ENCODE measurements around the gene RABL2B.

Gene RABL2B

GRCh38 chr22:50729391-50730012 is 53.9 kb downstream of the RABL2B start:
- H3K4me3 ChIP-seq (ENCODE audit: low read depth, low read length): no peak overlapping the region
- no peak for TF ChIP-seq CTCF (IDR thresholded peaks at IDR 0.05; ENCODE audit: borderline replicate concordance, insufficient read depth, low read depth, low read length)

GRCh38 chr22:50728523-50728931 is 54.9 kb downstream of the RABL2B start:
- TF ChIP-seq CTCF (IDR thresholded peaks at IDR 0.05; ENCODE audit: borderline replicate concordance, insufficient read depth, low read depth, low read length): no peak

GRCh38 chr22:50727678-50728522 is 55.5 kb downstream of the RABL2B start:
- TF ChIP-seq CTCF (IDR thresholded peaks at IDR 0.05; ENCODE audit: borderline replicate concordance, insufficient read depth, low read depth, low read length): no peak
- H3K4me3 ChIP-seq (ENCODE audit: low read depth, low read length): no peak overlapping the region

More at GRCh38 chr22:50728523-50728931, 54.9 kb downstream of the RABL2B start:
- no peak overlapping the region for H3K4me3 ChIP-seq (ENCODE audit: low read depth, low read length)

- TF ChIP-seq CTCF (IDR thresholded peaks at IDR 0.05; ENCODE audit: borderline replicate concordance, insufficient read depth, low read depth, low read length): no peak
Measured at GRCh38 chr22:50726643-50727340, 56.6 kb downstream of the RABL2B start.

GRCh38 chr22:50725597-50725996 is 57.8 kb downstream of the RABL2B start:
- no peak for TF ChIP-seq CTCF (IDR thresholded peaks at IDR 0.05; ENCODE audit: borderline replicate concordance, insufficient read depth, low read depth, low read length)
- no peak overlapping the region for H3K4me3 ChIP-seq (ENCODE audit: low read depth, low read length)

More at GRCh38 chr22:50726643-50727340, 56.6 kb downstream of the RABL2B start:
- H3K4me3 ChIP-seq (ENCODE audit: low read depth, low read length): no peak overlapping the region

- no peak for TF ChIP-seq CTCF (IDR thresholded peaks at IDR 0.05; ENCODE audit: borderline replicate concordance, insufficient read depth, low read depth, low read length)
- H3K4me3 ChIP-seq (ENCODE audit: low read depth, low read length): no peak overlapping the region
Measured at GRCh38 chr22:50724616-50725015, 58.8 kb downstream of the RABL2B start.

Measured in GM12875 (cell line).